ENCODE results near the gene CHURC1.

The CHURC1 gene

GRCh38 chr14:64979336-64980074, 65.2 kb downstream of the CHURC1 start:
- Histone ChIP-seq H3K79me2 (ENCODE audit: insufficient read depth, low read length) (no peaks in the 10 kb centered on the region), H3K9me3 (ENCODE audit: low read length) (no peaks in the 10 kb centered on the region), H3K27ac (ENCODE audit: low read depth, low read length, poor library complexity, severe bottlenecking) (no peak overlapping the region), H3K9ac (ENCODE audit: low read length) (no peak overlapping the region), H4K20me1 (ENCODE audit: insufficient read depth, low read length) (no peaks in the 10 kb centered on the region), H2AFZ (ENCODE audit: low read length) (no peak overlapping the region), H3K4me3 (ENCODE audit: low read depth, low read length, poor library complexity, severe bottlenecking) (no peak overlapping the region), H3K4me1 (ENCODE audit: insufficient read depth, low read length, severe bottlenecking) (peaks cover 4% of the 10 kb centered on the region), H3K4me2 (ENCODE audit: low read length) (no peak overlapping the region), H3K27me3 (ENCODE audit: insufficient read depth, low read length) (no peaks in the 10 kb centered on the region), H3K36me3 (ENCODE audit: insufficient read depth, low read length) (no peaks in the 10 kb centered on the region), H3K9me2 (ENCODE audit: low read depth, low read length) (no peaks in the 10 kb centered on the region), H3F3A (ENCODE audit: insufficient read depth, low read length) (no peaks in the 10 kb centered on the region)
- TF ChIP-seq EZH2 (IDR thresholded peaks at IDR 0.05; ENCODE audit: borderline replicate concordance, low read length) (no peak), CTCF (IDR thresholded peaks at IDR 0.05; ENCODE audit: low read length) (no peak)

- Histone ChIP-seq H3K27me3 (ENCODE audit: insufficient read depth, low read length) (no peaks in the 10 kb centered on the region), H2AFZ (ENCODE audit: low read length) (no peak overlapping the region), H3K9me3 (ENCODE audit: low read length) (no peaks in the 10 kb centered on the region), H3F3A (ENCODE audit: insufficient read depth, low read length) (no peaks in the 10 kb centered on the region), H4K20me1 (ENCODE audit: insufficient read depth, low read length) (no peaks in the 10 kb centered on the region), H3K9me2 (ENCODE audit: low read depth, low read length) (no peaks in the 10 kb centered on the region), H3K36me3 (ENCODE audit: insufficient read depth, low read length) (0 out of 2 replicates have a peak, but pooled peaks cover under 1% of the 10 kb centered on the region), H3K4me3 (ENCODE audit: low read depth, low read length, poor library complexity, severe bottlenecking) (no peak overlapping the region), H3K4me2 (ENCODE audit: low read length) (peak overlapping the region; percentile 7; the same call in 1 of the 2 replicates), H3K79me2 (ENCODE audit: insufficient read depth, low read length) (peaks cover 9% of the 10 kb centered on the region), H3K9ac (ENCODE audit: low read length) (no peak overlapping the region), H3K4me1 (ENCODE audit: insufficient read depth, low read length, severe bottlenecking) (peaks cover 27% of the 10 kb centered on the region), H3K27ac (ENCODE audit: low read depth, low read length, poor library complexity, severe bottlenecking) (no peak overlapping the region)
- no peak for TF ChIP-seq EZH2 (IDR thresholded peaks at IDR 0.05; ENCODE audit: borderline replicate concordance, low read length)
- peak; percentile 71 for TF ChIP-seq CTCF (IDR thresholded peaks at IDR 0.05; ENCODE audit: low read length)
Measured at GRCh38 chr14:64983439-64984310, 69.4 kb downstream of the CHURC1 start.

Data from OCI-LY1 (cell line).